Body of pancreas (tissue), 4 donors: Measurements from ENCODE around the gene TMEM94. TPM values are rescaled to one million over a fixed set of nuclear protein-coding genes. Genes with fewer than 3 reads are reported as not detected.

Experiments used
- ATAC-seq: fragments of 150-250 bp; one replicate; pipeline ENCODE4 v1.9.1; 2016
- DNase-seq, 4 donors: peaks; one replicate each; pipeline ENCODE4 v3.0.0-alpha.2; 2019
- H3K27ac ChIP-seq, 4 donors: fragments of 200-600 bp; sonication (generic); 1 replicate in 3 of 4; 2 replicates in 1 of 4; pipeline versions ENCODE4 v1.5.1 to v1.6.1; 2016 to 2019; ENCODE audit warnings: mild to moderate bottlenecking in 1 of 4, mixed read lengths in 1 of 4, moderate library complexity in 1 of 4
- H3K27me3 ChIP-seq, 2 donors: fragments of 200-600 bp; sonication (generic); one replicate each; pipeline ENCODE4 v1.6.0; 2016; ENCODE audit warnings: mild to moderate bottlenecking in 1 of 2
- H3K36me3 ChIP-seq, 2 donors: fragments of 200-600 bp; sonication (generic); replicated peaks in 1 of 2; 2 replicates each; pipeline ENCODE4 v1.5.1; 2016; ENCODE audit warnings: low read depth in 2 of 2; ENCODE audit not compliant: insufficient read depth in 1 of 2
- H3K4me1 ChIP-seq: fragments of 200-600 bp; sonication (generic); one replicate; pipeline ENCODE4 v1.6.0; 2016
- H3K4me3 ChIP-seq, 2 donors: fragments of 200-600 bp; sonication (generic); 1 replicate in 1 of 2; 2 replicates in 1 of 2; pipeline ENCODE4 v1.5.1; 2016 to 2019
- H3K9me3 ChIP-seq, 3 donors: fragments of 200-600 bp; sonication (generic); 1 replicate in 2 of 3; 2 replicates in 1 of 3; pipeline ENCODE4 v1.5.1; 2016
- POLR2A ChIP-seq, 3 donors: fragments of 450-650 bp; IDR thresholded peaks; one replicate each; pipeline ENCODE4 v1.6.1; 2016; ENCODE audit warnings: antibody characterized with exemption in 3 of 3, mild to moderate bottlenecking in 2 of 3
- WGBS, 2 donors: methylation state at CpG; one replicate each; pipeline ENCODE4 v1.1.5; 2017; 5-methylcytosine and 5-hydroxymethylcytosine counted together
- intact Hi-C: fragments of 100-400 bp; cut with DNase I; formaldehyde crosslinking; loops from one replicate; pipeline ENCODE4 v1.15.1; 2023
- total RNA-seq, 2 donors: library from RNA; depleted of rRNA; stranded (reverse); fragments of >200 nt; gene quantifications; one replicate each; pipeline ENCODE4 v1.1.0, GENCODE V29; 2016
- TF ChIP-seq, protein P1 (sequence below), 7 experiments: fragments of 450-650 bp in 4 of 7; fragments of 200-600 bp in 3 of 7; sonication (generic) in 3 of 7; IDR thresholded peaks; one replicate each; pipeline ENCODE4 v1.5.1; 2016 to 2019; ENCODE audit warnings: antibody characterized with exemption in 7 of 7

Gene TMEM94
- total RNA-seq, 2 donors from 2014 or later: 27.2 to 145 TPM

DNA sequence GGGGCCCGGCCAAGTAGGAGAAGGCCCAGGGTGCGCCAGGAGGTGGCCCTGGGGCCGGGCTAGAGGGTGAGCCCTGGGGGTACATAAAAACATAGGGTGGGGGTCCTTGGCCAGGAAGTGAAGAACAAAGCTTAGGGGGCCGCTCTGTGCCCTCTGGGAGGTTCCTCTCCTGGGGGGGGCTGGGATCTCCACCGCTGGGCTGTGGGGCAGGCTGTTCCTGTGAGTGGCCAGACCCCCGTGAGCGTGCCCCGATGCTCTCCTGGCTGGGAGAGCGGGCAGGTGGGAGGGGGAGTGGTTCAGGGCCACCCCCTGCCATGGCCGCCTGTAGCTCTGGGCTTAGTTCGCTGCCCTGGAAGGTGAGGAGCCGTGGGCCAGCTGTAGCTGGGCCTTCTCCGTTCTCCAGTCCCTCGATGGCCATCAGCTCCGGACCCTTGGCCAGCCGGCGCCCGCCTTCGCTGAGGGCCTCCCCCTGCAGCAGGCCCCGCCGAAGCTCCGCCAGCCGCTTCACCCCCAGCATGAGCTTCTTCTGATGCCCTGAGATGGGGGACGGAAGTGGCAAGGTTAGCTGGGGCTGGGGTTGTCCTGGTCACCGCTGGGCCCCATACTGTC lies 46.4 kb downstream of the TMEM94 start:
- H3K4me3 ChIP-seq: no peak overlapping the region
- H3K27me3 ChIP-seq: no peaks in the 10 kb centered on the region
- peaks cover 0 to 2% of the 10 kb centered on the region in 2 donors for H3K36me3 ChIP-seq
- no peaks in the 10 kb centered on the region for H3K9me3 ChIP-seq
- no peaks in the 10 kb centered on the region for H3K4me1 ChIP-seq
- ATAC-seq (no peak), DNase-seq (no peak)
- no peak overlapping the region for H3K27ac ChIP-seq
- 86 to 94% methylated on average over 19 to 25 of the region's 25 CpGs for WGBS, 2 donors
- intact Hi-C loops: no loop called here
- TF ChIP-seq, protein P1, sequence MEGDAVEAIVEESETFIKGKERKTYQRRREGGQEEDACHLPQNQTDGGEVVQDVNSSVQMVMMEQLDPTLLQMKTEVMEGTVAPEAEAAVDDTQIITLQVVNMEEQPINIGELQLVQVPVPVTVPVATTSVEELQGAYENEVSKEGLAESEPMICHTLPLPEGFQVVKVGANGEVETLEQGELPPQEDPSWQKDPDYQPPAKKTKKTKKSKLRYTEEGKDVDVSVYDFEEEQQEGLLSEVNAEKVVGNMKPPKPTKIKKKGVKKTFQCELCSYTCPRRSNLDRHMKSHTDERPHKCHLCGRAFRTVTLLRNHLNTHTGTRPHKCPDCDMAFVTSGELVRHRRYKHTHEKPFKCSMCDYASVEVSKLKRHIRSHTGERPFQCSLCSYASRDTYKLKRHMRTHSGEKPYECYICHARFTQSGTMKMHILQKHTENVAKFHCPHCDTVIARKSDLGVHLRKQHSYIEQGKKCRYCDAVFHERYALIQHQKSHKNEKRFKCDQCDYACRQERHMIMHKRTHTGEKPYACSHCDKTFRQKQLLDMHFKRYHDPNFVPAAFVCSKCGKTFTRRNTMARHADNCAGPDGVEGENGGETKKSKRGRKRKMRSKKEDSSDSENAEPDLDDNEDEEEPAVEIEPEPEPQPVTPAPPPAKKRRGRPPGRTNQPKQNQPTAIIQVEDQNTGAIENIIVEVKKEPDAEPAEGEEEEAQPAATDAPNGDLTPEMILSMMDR (IDR thresholded peaks at IDR 0.05): no peak
- TF ChIP-seq POLR2A (IDR thresholded peaks at IDR 0.05): no peak

DNA sequence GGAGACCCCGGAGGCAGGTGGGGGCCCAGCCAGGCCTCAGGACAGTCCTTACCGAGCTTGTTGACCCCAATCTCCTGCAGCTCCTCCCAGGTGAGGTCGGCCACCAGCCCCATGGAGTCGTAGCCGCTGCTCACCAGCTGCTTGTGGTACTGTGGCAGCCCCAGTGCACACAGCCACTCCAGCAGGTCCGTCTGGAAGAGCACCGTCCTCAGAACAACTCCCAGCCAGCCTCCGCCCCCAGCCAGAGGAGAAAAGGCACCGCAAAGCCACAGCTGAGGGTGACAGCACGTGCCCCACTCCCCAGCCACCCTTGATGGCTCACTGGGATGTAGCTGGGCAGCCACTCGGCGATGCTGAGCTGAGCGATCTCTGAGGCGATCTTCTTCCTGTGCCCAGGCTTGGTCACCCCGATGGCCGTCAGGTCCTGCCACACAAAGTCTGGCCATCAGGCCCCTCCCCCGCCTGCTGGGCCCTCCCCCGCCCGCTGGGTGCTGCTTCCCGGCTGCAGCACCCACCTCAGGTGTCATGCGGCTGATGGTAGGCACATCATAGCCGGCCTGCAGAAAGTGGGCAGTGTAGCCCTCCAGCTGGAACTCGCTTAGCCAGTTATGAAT lies 47.0 kb downstream of the TMEM94 start:
- intact Hi-C loops: no loop called here
- TF ChIP-seq, protein P1 (IDR thresholded peaks at IDR 0.05): no peak
- no peak for TF ChIP-seq POLR2A (IDR thresholded peaks at IDR 0.05)
- Histone ChIP-seq H3K4me3 (no peak overlapping the region), H3K4me1 (no peaks in the 10 kb centered on the region), H3K27me3 (no peaks in the 10 kb centered on the region), H3K9me3 (no peaks in the 10 kb centered on the region), H3K36me3 (peaks cover 0 to 2% of the 10 kb centered on the region in 2 donors), H3K27ac (no peak overlapping the region)
- DNase-seq: no peak
- no peak for ATAC-seq
- WGBS, 2 donors: 70 to 88% methylated on average over 2 to 23 of the region's 23 CpGs

DNA sequence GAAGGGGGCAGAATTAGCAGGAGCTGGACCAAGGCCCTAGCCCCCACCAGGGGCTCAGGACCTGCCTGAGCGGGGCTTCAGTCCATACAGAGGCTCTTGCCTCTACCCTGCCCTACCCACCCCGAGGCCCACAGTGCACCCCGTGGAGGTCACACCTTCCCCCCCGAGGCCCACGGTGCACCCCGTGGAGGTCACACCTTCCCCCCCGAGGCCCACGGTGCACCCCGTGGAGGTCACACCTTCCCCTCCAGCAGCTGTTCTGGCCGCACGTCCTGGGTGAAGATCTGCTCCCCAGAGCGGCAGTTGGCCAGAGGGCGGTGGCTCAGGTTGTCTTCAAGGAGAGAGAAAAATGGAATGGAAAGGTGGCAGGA lies 47.5 kb downstream of the TMEM94 start:
- 64 to 100% methylated on average over 2 to 13 of the region's 13 CpGs for WGBS, 2 donors

DNA sequence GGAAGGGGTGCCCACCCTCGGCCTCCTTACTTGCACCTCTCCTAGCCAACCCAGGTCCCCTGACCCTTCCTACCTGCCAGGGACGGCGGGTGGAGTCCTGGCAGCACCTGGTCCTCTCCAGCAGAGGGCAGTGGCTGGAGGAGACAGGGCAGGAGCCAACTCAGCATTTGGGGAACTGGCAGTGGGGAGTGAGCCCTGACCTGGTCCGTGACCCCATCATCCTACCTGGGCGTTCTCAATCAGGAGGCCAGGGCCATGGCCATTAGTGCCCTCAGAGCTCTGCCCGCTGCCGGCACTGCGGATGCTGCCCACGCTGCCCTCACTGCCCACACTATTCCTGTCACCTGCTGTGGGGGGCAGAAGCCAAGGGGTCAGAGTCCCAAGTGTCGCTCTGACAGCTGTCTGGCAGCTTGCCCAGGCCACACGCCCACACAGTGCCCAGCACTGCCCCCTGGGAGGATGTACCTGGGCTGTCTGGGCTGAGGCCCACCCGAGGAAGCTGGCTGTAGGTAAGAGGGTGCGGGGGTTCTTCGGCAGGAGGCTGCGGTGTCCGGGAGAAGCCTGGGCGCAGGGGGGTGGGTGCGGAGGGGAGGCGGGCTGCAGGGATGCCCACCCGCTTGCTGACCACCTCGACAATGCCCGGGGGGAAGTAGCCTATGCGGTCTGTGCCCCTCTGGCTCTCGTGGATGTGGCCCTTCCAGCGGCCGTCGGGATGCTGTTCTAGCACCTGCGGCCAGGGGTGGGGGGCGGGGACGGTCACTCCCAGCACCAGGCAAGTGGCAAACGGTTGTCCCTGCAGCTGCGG lies 48.1 kb downstream of the TMEM94 start:
- DNase-seq: peak; percentile 43 to 68 (median 62)
- 49 to 59% methylated on average over 11 to 30 of the region's 32 CpGs for WGBS, 2 donors
- Histone ChIP-seq H3K4me1 (peaks cover 2% of the 10 kb centered on the region), H3K36me3 (peaks cover 0 to 2% of the 10 kb centered on the region in 2 donors), H3K9me3 (no peaks in the 10 kb centered on the region), H3K27ac (no peak overlapping the region), H3K4me3 (no peak overlapping the region), H3K27me3 (no peaks in the 10 kb centered on the region)
- peak; percentile 57 for ATAC-seq
- intact Hi-C loops: no loop called here
- no peak for TF ChIP-seq POLR2A (IDR thresholded peaks at IDR 0.05)
- TF ChIP-seq, protein P1 (IDR thresholded peaks at IDR 0.05): peak; percentile 36 to 75 (median 67)

More for the DNA sequence above, 47.5 kb downstream of the TMEM94 start:
- Histone ChIP-seq H3K27me3 (no peaks in the 10 kb centered on the region), H3K4me1 (no peaks in the 10 kb centered on the region), H3K9me3 (no peaks in the 10 kb centered on the region), H3K36me3 (peaks cover 0 to 2% of the 10 kb centered on the region in 2 donors), H3K4me3 (no peak overlapping the region), H3K27ac (no peak overlapping the region)
- intact Hi-C loops: no loop called here
- no peak for TF ChIP-seq POLR2A (IDR thresholded peaks at IDR 0.05)
- TF ChIP-seq, protein P1 (IDR thresholded peaks at IDR 0.05): no peak
- ATAC-seq: no peak
- no peak for DNase-seq
